Measurements from ENCODE around the gene STAT1. TPM values are rescaled to one million over a fixed set of nuclear protein-coding genes. Genes with fewer than 3 reads are reported as not detected.

Gene STAT1
- total and polyA plus RNA-seq, 2 donors (not counting 1 experiment from before 2014, with no cell fraction given), result 128 to 171 TPM

DNA sequence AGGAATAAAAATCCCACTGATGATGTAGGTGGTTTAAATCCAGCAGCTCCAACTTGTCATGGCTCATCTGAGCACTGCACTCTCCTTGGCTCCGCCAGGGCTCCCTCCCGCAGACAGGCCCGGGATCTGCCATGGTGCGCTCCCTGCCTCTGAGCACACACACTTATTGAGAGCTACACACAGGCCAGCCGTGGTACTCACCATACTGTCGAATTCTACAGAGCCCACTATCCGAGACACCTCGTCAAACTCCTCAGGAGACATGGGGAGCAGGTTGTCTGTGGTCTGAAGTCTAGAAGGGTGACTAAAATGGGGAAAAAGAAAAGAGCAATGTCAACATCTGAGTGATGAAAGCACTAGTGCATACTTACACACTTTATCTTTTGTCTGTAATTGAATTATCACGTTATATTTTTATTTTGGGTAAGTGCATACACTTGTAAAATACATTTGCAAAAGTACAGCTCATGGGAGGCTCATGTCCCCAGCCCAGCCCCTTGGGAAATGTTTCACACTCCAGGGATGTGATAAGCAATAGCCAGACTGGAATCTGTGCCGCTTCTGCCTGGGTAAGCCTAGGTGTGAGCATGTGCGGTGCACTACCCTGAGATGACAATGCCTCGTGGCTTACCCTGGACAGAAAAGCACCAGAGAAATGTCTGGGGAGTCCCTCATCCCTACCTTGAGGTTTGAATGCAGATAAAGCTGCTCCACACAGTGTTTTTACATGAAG, 39.2 kb downstream of the STAT1 start:
- Histone ChIP-seq H3K4me3 (replicated peaks in 1 of 4; ENCODE audit: control extremely low read depth in 1 of 4, insufficient read depth in 1 of 4, low read depth in 3 of 4, low read length in 4 of 4) (no peak overlapping the region), H3K79me2 (ENCODE audit: control insufficient read depth, insufficient read depth, low read length) (no peaks in the 10 kb centered on the region), H3K4me1 (ENCODE audit: control insufficient read depth, extremely low read depth, insufficient read depth, low read length) (peaks cover 5% of the 10 kb centered on the region), H3K27ac (ENCODE audit: insufficient read depth, low read length) (no peak overlapping the region), H2AFZ (ENCODE audit: low read length) (no peak overlapping the region), H3K9me3 (ENCODE audit: control insufficient read depth, insufficient read depth, low read depth, low read length) (no peaks in the 10 kb centered on the region), H3K4me2 (ENCODE audit: extremely low read depth, insufficient read depth, low read length) (no peak overlapping the region), H3K36me3 (ENCODE audit: control insufficient read depth, insufficient read depth, low read length) (peaks cover 38% of the 10 kb centered on the region), H4K20me1 (ENCODE audit: control insufficient read depth, extremely low read depth, insufficient read depth, low read length) (no peaks in the 10 kb centered on the region), H3K27me3 (ENCODE audit: control insufficient read depth, insufficient read depth, low read length) (no peaks in the 10 kb centered on the region), H3K9ac (ENCODE audit: insufficient read depth, low read length) (no peak overlapping the region)
- DNase-seq (ENCODE audit: low read depth in 2 of 2), result no peak
- TF ChIP-seq, protein P1, sequence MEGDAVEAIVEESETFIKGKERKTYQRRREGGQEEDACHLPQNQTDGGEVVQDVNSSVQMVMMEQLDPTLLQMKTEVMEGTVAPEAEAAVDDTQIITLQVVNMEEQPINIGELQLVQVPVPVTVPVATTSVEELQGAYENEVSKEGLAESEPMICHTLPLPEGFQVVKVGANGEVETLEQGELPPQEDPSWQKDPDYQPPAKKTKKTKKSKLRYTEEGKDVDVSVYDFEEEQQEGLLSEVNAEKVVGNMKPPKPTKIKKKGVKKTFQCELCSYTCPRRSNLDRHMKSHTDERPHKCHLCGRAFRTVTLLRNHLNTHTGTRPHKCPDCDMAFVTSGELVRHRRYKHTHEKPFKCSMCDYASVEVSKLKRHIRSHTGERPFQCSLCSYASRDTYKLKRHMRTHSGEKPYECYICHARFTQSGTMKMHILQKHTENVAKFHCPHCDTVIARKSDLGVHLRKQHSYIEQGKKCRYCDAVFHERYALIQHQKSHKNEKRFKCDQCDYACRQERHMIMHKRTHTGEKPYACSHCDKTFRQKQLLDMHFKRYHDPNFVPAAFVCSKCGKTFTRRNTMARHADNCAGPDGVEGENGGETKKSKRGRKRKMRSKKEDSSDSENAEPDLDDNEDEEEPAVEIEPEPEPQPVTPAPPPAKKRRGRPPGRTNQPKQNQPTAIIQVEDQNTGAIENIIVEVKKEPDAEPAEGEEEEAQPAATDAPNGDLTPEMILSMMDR (conservative IDR thresholded peaks at IDR 0.05 in 1 of 2, IDR thresholded peaks at IDR 0.05 in 1 of 2; ENCODE audit: low read depth in 1 of 2, low read length in 2 of 2), result no peak
- TF ChIP-seq EZH2 (IDR thresholded peaks at IDR 0.05; ENCODE audit: low read length, missing control alignments), result no peak

DNA sequence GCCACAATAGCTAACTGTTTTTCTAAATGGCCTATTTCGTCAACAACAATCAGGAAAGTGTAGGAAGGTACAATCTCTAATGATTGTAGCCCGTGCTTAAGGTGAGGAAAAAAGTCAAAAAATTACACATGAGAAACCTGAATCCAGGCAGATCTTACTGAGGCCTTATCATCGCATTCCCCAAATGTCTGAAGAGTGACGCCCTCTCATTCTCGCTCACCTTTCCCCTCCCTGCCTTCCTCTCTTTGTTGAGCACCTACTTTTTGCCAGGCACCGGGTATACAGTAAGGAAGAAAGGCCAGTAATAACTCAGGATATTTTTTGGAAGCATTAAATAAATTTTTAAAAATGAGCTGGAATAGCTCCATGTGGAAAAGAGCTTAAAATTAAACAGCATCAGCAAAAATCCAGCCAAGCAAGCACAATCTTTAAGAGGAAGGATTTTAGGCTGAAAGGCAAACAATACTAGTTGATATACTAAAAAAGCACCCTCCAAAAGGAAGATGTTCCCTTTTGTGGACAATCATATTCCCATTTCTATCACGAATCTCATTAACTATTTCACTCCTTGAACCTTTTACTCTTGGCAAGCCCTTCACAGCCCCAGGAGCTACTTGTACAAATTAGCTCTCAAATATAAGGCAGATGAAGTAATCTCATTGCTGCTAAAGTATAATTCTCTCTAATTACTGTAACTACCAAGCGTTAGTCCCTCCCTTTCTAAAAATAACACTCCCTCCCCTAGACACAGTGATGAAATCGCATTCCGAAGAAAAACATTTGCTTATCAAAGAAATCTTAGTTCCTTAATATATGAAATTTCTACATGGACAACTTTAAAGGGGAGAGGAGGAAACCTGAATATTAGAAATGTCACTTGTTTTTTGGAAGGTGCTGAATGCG, 40.0 kb downstream of the STAT1 start:
- no peak overlapping the region for H3K9ac ChIP-seq (ENCODE audit: insufficient read depth, low read length)
- no peaks in the 10 kb centered on the region for H3K27me3 ChIP-seq (ENCODE audit: control insufficient read depth, insufficient read depth, low read length)
- H2AFZ ChIP-seq (ENCODE audit: low read length), result no peak overlapping the region
- peaks cover 39% of the 10 kb centered on the region for H3K36me3 ChIP-seq (ENCODE audit: control insufficient read depth, insufficient read depth, low read length)
- TF ChIP-seq, protein P1 (conservative IDR thresholded peaks at IDR 0.05 in 1 of 2, IDR thresholded peaks at IDR 0.05 in 1 of 2; ENCODE audit: low read depth in 1 of 2, low read length in 2 of 2), result no peak
- no peak for TF ChIP-seq EZH2 (IDR thresholded peaks at IDR 0.05; ENCODE audit: low read length, missing control alignments)
- H3K4me2 ChIP-seq (ENCODE audit: extremely low read depth, insufficient read depth, low read length), result no peak overlapping the region
- peaks cover 5% of the 10 kb centered on the region for H3K4me1 ChIP-seq (ENCODE audit: control insufficient read depth, extremely low read depth, insufficient read depth, low read length)
- no peak overlapping the region for H3K4me3 ChIP-seq (replicated peaks in 1 of 4; ENCODE audit: control extremely low read depth in 1 of 4, insufficient read depth in 1 of 4, low read depth in 3 of 4, low read length in 4 of 4)
- no peaks in the 10 kb centered on the region for H4K20me1 ChIP-seq (ENCODE audit: control insufficient read depth, extremely low read depth, insufficient read depth, low read length)
- H3K27ac ChIP-seq (ENCODE audit: insufficient read depth, low read length), result no peak overlapping the region
- no peak for DNase-seq (ENCODE audit: low read depth in 2 of 2)
- H3K9me3 ChIP-seq (ENCODE audit: control insufficient read depth, insufficient read depth, low read depth, low read length), result no peaks in the 10 kb centered on the region
- no peaks in the 10 kb centered on the region for H3K79me2 ChIP-seq (ENCODE audit: control insufficient read depth, insufficient read depth, low read length)

DNA sequence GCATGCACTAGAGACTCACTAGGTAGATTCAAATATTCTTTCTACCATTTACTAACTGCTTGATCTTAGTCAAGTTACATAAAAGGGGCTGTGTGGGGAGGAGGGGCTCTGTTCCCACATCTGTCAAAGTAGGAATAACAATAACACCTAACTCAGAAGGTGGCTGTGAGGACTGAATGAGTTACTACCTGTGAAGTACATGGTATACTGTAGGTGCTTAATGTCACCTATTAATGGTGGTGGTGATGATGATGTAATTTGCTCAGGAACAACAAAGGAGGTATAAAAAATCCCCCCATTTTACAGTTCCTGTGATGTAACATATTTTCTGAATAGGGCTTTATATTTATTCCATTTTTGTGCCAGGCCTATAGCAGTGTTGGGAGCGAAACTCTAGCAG, 40.7 kb downstream of the STAT1 start:
- peaks cover 33% of the 10 kb centered on the region for H3K36me3 ChIP-seq (ENCODE audit: control insufficient read depth, insufficient read depth, low read length)
- no peak overlapping the region for H3K4me3 ChIP-seq (replicated peaks in 1 of 4; ENCODE audit: control extremely low read depth in 1 of 4, insufficient read depth in 1 of 4, low read depth in 3 of 4, low read length in 4 of 4)
- H4K20me1 ChIP-seq (ENCODE audit: control insufficient read depth, extremely low read depth, insufficient read depth, low read length), result no peaks in the 10 kb centered on the region
- no peaks in the 10 kb centered on the region for H3K27me3 ChIP-seq (ENCODE audit: control insufficient read depth, insufficient read depth, low read length)
- H3K4me1 ChIP-seq (ENCODE audit: control insufficient read depth, extremely low read depth, insufficient read depth, low read length), result peaks cover 5% of the 10 kb centered on the region
- H3K4me2 ChIP-seq (ENCODE audit: extremely low read depth, insufficient read depth, low read length), result no peak overlapping the region
- TF ChIP-seq EZH2 (IDR thresholded peaks at IDR 0.05; ENCODE audit: low read length, missing control alignments), result no peak
- TF ChIP-seq, protein P1 (conservative IDR thresholded peaks at IDR 0.05 in 1 of 2, IDR thresholded peaks at IDR 0.05 in 1 of 2; ENCODE audit: low read depth in 1 of 2, low read length in 2 of 2), result no peak
- no peaks in the 10 kb centered on the region for H3K79me2 ChIP-seq (ENCODE audit: control insufficient read depth, insufficient read depth, low read length)
- H3K27ac ChIP-seq (ENCODE audit: insufficient read depth, low read length), result no peak overlapping the region
- DNase-seq (ENCODE audit: low read depth in 2 of 2), result no peak
- no peak overlapping the region for H3K9ac ChIP-seq (ENCODE audit: insufficient read depth, low read length)
- H3K9me3 ChIP-seq (ENCODE audit: control insufficient read depth, insufficient read depth, low read depth, low read length), result no peaks in the 10 kb centered on the region
- H2AFZ ChIP-seq (ENCODE audit: low read length), result no peak overlapping the region
